Astrocyte (in vitro differentiated cells and primary cell): Measurements from ENCODE around the gene ATAT1.

Source experiments
- CTCF ChIP-seq: IDR thresholded peaks from 2 replicates; pipeline ENCODE4 v1.5.1; 2011; ENCODE audit warnings: low read depth, mild to moderate bottlenecking, inconsistent platforms, low read length, moderate library complexity; ENCODE audit not compliant: insufficient read depth
- EZH2 ChIP-seq: IDR thresholded peaks from 2 replicates; pipeline ENCODE4 v1.6.1; 2012; ENCODE audit warnings: mild to moderate bottlenecking, low read length, inconsistent platforms; ENCODE audit not compliant: insufficient read depth

- TF ChIP-seq CTCF (no peak), EZH2 (no peak)
These were observed 20.0 kb downstream of the ATAT1 start, which contains the start of gene C6orf136 for GRCh38 chr6:30646450-30647241.
